Measurements from ENCODE around the gene PER3. TPM values are rescaled to one million over a fixed set of nuclear protein-coding genes. Genes with fewer than 3 reads are reported as not detected.
A peak's percentile ranks its signal among the peaks of the same experiment; 100 is the strongest.

PER3 gene
- total RNA-seq, 2 donors from 2014 or later: 15.5 to 24.3 TPM

DNA sequence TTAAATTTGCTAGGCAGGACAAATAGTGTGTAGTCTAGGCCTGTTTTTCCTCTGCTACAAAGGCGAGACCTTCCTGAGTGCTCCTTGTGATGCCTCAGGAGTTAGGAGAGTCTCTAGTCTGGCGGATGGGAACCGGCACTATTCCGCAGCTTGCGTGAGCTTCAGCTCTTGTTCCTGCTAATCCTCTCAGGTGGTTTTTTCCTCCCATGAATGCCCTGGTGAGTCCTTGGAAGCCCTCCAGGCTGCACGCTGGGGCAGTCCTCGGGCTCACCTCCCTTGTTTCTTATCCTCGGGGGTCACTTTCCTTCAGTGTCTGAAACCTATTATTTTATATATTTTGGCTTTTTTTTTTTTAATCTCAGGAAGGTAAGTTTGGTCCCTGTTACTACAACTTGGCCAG, 40.6 kb downstream of the PER3 start:
- DNase-seq (no peak), ATAC-seq (no peak)
- intact Hi-C loops (cut with DNase I): loop anchor here in 1 of 2 donors (5.0 kb wide), 1 partner anchor 32 kb away; no protein-coding TSS in a partner anchor

DNA sequence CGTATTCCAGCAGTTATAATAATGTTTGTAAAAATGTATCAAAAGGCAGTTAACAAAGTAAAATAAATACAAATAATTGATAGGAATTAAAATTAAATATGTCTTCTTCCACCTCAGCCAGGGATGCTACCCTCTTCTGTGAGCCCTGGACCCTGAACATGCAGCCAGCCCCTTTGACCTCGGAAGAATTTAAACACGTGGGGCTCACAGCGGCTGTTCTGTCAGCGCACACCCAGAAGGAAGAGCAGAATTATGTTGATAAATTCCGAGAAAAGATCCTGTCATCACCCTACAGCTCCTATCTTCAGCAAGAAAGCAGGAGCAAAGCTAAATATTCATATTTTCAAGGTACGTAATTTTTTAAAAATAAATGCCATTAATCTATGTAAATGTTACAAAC, 42.3 kb downstream of the PER3 start:
- no peak for DNase-seq
- intact Hi-C loops (cut with DNase I): loop anchor here in 1 of 2 donors (5.0 kb wide), 1 partner anchor 34 kb away; no protein-coding TSS in a partner anchor
- ATAC-seq: no peak

DNA sequence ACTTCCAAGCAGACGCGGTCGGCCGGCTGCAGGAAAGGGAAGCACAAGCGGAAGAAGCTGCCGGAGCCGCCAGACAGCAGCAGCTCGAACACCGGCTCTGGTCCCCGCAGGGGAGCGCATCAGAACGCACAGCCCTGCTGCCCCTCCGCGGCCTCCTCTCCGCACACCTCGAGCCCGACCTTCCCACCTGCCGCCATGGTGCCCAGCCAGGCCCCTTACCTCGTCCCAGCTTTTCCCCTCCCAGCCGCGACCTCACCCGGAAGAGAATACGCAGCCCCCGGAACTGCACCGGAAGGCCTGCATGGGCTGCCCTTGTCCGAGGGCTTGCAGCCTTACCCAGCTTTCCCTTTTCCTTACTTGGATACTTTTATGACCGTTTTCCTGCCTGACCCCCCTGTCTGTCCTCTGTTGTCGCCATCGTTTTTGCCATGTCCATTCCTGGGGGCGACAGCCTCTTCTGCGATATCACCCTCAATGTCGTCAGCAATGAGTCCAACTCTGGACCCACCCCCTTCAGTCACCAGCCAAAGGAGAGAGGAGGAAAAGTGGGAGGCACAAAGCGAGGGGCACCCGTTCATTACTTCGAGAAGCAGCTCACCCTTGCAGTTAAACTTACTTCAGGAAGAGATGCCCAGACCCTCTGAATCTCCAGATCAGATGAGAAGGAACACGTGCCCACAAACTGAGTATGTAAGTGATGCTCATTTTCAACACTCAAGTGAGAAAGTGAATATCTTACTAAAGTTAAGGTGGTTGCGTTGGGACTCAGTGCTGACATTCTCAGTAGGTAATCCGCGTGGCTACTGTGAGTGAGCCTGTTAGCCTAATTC, 43.2 kb downstream of the PER3 start:
- intact Hi-C loops (cut with DNase I): loop anchor here in 1 of 2 donors (5.0 kb wide), 1 partner anchor 35 kb away; no protein-coding TSS in a partner anchor

DNA sequence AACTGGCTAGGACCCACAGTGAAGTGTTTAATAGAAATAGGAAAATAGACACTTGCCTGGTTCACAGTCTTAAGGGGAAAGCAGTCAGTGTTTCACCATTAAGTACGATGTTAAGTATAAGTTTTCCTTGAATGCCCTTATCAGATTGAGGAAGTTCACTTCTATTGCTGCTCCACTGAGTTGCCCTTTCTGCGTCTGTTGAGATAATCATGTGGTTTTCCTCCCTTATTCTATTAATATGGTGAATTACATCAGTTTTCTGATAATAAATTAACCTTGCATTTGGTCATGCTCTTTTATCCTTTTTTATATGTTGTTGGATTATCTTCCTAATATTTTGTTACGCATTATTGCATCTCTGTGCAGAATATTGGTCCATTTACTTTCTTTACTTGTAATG, 47.4 kb downstream of the PER3 start:
- no peak for DNase-seq
- intact Hi-C loops (cut with DNase I): no loop called here

More for the DNA sequence above, 43.2 kb downstream of the PER3 start:
- ATAC-seq (no peak), DNase-seq (no peak)

DNA sequence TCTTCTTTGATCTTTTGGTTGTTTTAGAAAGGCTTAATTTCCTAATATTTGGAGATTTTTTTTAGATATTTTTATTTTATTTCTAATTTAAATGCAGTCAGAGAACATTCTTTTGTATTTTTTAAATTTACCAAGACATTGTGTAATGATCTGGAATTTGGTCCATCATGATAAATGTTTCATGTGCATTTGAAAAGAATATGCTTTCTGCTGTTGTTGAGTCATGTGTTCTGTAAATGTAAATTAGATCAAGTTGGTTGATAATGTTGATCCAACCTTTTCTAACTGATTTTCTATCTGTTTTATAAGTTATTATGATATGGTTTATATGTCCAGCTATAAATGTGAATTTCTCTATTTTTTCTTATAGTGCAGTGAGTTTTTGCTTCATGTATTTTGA, 48.9 kb downstream of the PER3 start:
- ATAC-seq (no peak), DNase-seq (no peak)
- intact Hi-C loops (cut with DNase I): no loop called here

More for the DNA sequence above, 47.4 kb downstream of the PER3 start:
- no peak for ATAC-seq

DNA sequence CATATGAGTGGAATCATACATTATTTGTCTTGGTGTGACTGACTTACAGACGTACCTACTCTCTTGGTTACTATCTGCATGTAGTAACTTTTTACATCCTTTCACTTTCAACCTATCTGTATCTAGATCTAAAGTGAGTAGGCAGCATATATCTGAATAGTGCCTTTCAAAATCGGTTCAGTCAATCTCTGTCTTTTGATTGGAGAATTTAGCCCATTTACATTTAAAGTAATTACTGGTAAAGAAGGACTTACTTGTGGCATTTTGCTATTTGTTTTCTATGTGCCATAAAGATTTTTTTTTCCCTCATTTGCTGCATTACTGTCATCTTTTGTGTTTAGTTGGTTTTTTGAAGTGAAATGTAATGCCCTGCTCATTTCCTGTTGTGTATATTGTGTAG, 54.6 kb downstream of the PER3 start:
- intact Hi-C loops (cut with DNase I): no loop called here
- ATAC-seq (no peak), DNase-seq (no peak)

DNA sequence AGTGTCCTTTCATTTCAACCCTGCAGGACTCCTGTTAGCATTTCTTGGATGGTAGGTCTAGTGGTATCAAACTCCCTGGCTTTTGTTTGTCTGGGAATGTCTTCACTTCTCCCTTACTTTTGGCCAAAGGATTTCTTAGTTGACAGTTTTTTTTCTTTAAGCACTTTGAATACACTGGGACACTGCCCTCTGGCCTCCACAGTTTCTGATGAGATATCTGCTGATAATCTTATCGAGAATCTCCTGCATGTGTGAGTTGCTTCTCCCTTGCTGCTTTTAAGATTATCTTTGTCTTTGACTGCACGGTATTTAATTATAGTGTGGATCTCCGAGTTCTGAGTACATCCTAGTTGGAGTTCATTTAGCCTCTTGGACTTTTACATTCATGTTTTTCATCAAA, 55.4 kb downstream of the PER3 start:
- intact Hi-C loops (cut with DNase I): no loop called here
- no peak for ATAC-seq
- no peak for DNase-seq

DNA sequence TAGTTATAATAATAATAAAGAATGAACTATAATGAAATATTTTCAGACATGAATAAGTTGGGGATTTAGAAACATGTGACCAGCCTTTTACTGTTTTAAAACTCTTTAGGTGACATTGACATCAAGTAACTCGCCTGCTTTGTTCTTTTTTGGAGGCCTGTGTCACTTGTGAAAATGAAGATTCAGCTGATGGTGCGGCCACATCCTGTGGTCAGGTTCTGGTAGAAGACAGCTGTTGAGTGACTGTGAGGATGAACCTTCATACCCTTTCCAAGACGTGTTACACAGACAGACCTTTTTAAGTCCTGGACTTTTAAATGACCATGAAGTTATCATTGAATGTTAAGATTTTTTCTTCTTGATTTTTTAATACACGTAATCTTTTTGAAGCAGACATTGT, 58.4 kb downstream of the PER3 start:
- intact Hi-C loops (cut with DNase I): no loop called here
- DNase-seq: no peak
- ATAC-seq: no peak

DNA sequence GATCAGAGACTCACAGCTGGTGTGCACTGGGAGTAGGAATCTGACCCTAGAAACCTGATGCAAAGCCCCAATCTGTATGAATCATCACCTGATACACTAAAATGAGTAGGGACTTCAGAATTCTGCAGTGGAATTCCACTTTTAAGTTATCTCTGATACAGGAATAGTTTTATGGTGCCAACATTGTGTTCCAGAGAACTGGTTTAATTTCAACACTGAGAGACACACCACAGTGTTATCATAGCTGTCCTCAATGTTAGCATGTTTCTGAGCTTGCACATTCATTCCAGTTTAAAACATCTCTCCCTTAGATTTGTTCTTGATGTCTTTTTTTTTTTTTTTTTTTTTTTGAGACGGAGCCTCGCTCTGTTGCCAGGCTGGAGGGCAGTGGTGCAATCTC, 61.7 kb downstream of the PER3 start:
- no peak for DNase-seq
- ATAC-seq: peak; percentile 50 to 72
- intact Hi-C loops (cut with DNase I): no loop called here

DNA sequence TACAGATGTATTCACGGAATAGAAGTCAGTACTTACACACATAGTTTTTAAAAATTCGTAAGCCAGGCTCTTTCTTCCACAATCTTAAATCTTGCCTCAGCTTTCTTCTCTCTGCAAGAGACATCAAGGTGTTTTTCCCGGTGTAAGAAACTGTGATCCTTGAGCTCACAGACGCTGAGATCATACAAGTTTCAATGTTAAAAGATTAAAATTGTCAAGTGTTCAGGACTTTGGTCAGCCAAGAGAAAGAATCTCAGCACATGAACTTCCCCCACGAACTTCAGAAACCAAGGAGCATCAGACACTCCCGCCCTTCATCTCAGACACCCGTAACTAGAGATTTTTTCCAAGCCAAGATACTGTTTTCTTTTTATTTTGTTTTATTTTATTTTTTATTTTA, 62.6 kb downstream of the PER3 start:
- ATAC-seq (no peak), DNase-seq (no peak)
- intact Hi-C loops (cut with DNase I): no loop called here

DNA sequence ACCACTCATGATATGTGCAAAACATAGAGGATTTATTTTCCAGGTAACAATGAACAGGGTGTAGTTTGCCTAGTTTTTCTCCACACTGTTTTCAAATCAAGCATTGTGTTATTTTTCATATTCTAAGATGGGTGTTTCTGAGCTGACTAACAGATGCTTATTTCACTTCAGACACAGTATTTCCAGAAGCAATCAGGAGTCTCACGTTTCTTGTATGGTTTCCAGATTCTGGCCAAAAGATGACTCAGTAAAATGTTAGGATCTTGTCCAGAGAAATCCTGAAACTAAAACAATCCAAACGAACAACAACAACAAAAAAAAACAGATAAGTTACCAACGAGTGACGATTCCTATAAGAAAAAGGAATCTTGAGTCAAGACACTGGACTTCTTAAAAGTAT, 63.5 kb downstream of the PER3 start:
- DNase-seq: no peak
- ATAC-seq: no peak
- intact Hi-C loops (cut with DNase I): no loop called here

DNA sequence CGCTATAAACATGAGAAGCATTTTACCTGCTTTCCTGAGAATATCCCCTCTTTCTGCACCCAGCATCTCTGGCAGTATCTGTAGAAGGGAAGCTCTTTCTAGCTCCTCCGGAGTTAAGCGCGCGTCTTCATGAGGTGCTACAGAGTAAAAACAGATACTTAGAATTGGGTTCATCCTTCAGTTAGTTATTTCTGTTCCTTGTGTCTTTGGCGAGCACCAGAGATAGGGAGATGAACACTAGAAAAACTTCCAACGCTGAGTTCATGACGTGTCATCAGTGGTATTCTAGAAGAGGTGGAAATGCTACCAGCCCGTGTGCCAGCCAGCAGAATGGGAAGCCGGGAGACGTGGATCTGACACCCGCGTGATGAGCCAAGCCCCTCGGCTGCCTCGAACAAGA, 66.7 kb downstream of the PER3 start:
- intact Hi-C loops (cut with DNase I): no loop called here
- ATAC-seq: no peak
- no peak for DNase-seq

DNA sequence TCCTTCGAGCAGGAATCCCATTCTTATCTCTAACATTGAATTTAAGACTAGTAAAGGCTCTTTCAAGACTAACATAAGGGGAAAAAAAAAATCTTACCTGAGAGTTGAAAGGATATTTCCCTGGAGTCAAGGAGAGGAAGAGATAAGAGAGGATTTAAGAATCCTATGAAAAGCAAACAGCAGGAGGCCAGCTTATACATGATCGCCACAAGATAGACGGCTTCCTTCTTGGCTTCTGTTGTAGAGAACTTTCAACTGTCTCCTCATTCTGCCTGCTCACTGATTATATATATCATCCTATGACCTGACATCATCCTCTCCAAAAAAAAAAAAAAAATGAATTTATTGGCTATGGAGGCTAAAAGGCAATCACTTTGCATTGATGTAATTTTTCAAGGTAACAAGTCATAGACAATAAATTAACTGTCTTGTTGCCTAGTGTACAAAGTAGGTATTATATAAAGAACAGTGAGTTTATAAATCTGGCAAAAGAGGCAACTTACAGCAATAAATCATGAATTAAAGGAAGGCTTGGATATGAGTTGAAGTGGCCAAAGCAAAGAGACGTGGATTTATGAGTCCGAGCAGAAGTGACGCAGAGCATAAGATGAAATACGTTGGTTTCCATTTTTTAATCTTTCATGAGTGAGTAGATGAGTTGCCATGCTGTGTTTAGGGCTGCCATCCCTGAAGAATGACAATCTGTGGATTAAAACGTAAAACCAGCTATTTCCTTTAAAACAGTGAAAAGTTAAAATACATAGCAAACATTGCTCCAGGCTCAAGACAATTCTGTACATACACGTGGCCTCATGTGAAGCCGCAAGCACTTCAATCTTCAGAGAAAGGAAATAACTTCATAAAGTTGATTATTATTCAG, 69.0 kb downstream of the PER3 start, which contains the start of gene UTS2:
Gene UTS2 (minus strand): TSS at position 262 of the 880 bp plus-strand sequence. CDS start 62 bp downstream, at position 200.
- intact Hi-C loops (cut with DNase I): no loop called here
- no peak for DNase-seq
- ATAC-seq: no peak

DNA sequence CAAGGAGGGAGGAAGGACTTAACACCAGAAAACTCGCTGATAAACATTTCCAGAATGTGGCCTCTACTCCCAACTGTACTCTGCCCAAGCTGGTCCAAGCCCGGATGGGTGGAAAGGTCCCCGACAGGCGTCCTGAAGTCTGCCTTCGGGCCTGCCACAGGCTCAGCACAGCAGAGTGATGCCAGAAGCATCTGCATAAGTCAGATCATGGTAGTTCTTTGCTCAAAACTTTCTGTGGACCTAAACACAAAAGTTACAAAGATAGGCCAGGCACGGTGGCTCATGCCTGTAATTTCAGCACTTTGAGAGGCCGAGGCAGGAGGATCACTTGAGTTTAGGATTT, 69.6 kb downstream of the PER3 start:
- ATAC-seq (no peak), DNase-seq (no peak)
- intact Hi-C loops (cut with DNase I): no loop called here

DNA sequence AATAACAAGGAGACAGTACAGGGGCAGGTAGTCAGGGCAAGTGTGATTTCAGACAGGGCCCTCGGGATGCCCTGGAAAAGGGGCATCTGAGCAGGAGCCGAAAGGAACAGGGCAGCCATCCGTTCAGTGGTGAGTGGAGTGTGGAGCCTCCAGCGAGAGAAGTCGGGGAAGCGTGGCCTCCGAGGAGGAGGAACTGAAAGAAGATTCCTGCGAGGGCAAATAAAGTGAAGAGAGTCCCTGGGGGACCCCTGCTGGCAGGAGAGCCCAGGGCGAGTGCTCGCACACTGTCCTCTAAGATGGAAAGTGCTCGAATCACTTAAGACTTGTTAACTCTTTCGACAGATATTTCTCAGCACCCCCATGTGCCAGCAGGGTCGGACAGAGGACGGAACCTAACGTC, 72.3 kb downstream of the PER3 start:
- intact Hi-C loops (cut with DNase I): no loop called here
- no peak for DNase-seq
- ATAC-seq: no peak

DNA sequence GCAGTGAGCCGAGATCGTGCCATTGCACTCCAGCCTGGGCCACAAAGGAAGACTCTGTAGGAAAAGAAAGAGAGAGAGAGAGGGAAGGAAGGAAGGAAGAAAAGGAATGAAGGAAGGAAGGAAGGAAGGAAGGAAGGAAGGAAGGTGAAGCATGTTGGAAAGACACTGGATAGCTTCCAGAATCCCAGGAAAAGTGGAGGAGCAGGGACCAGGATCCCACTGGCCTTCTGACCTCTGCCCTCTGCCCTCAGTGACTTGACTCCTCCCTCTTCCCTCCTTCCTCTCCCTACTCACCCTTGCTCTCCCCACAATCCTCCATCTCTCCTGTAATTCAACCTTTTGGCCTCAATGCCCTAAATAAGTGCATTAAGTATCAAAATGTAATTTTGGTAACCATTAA, 72.9 kb downstream of the PER3 start:
- ATAC-seq (no peak), DNase-seq (no peak)
- intact Hi-C loops (cut with DNase I): no loop called here

DNA sequence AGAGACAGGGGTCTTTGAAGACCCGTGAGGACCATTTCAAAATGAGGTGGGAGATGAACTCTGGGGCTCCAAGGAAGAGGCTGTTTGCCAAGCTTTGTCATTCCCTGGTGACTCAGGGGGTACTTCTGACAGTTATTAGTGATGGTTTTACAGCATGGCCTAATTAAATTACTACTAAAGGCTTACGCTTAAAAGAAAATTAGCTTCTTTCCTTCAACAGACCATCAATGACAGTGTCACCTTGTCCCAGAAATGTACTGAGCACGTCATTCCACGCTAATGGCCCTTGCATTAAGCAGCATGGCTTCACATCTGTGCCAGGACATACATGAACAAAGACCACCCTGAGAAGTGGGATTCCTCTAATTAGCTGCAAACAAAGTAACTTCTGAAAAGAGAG, 73.9 kb downstream of the PER3 start:
- DNase-seq (no peak), ATAC-seq (no peak)
- intact Hi-C loops (cut with DNase I): no loop called here

DNA sequence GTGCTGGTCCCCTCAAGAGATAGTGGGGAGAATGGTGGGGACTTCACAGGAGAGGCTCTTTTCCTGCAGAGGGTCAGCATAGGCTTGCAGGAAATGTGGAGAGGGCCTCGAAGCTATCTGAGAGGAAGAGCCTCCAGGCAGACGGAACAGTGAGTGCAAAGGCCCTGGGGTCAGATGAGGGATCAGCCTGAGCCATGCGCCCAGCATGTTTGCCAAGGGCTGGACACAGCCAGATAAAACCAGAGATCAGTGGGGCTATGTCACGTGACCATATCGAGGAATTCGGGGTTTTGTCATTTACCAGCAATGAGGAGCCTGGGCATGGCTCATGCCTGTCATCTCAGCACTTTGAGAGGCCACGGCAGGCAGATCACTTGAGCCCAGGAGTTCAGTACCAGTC, 75.3 kb downstream of the PER3 start:
- intact Hi-C loops (cut with DNase I): no loop called here
- ATAC-seq (no peak), DNase-seq (no peak)

DNA sequence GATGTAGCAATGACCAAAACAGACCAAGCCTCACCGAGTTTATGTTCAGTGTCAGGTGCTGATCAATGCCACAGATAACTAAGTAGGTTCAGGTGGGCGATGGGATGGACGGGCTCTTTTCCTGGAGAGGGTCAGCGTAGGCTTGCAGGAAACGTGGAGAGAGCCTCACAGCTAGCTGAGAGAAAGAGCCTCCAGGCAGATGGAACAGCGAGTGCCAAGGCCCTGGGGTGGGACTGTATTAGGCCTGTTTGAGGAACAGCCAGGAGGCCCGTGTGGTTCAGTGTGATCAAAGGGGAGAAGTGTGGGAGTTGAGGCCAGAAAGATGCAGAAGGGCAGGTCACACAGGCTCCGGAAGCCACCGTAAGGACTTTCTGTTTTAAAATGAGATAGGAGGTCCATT, 76.0 kb downstream of the PER3 start:
- DNase-seq (no peak), ATAC-seq (no peak)
- intact Hi-C loops (cut with DNase I): no loop called here

DNA sequence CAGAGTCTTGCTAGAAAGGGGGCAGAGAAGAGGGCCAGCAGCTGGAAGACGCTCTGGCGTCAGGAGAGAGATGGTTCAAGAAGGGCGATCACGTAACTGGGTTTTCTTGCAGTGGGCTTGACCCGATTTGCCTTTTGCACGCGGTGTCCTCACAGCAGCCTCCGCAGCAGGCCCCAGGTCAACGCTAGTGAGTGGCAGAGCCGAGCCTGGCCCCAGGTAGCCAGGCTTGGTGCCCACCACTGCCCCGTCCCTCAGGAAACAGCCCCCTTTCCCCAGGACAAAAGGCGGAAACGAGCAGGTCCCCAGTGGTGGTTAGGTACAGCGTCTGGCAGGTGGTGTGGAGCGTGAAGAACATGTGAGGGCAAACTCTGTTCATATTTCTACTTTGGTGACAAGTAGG, 77.4 kb downstream of the PER3 start:
- intact Hi-C loops (cut with DNase I): no loop called here
- DNase-seq (no peak), ATAC-seq (no peak)

Data from left cardiac atrium (tissue), 4 donors.